ENCODE results near the gene CPAMD8.
"Not testable (repeated sequence)": the region's sequence is repeated elsewhere in the genome, so short reads cannot be mapped to it uniquely, and the experiment has no call there.

Gene CPAMD8

GRCh38 chr19:17020385-17020784, 6.2 kb downstream of the CPAMD8 start:
- Histone ChIP-seq H4K8ac (ENCODE audit: low read depth, low read length) (no peak overlapping the region), H4K12ac (ENCODE audit: low read depth, low read length) (no peak overlapping the region), H3K4me1 (ENCODE audit: control insufficient read depth in 1 of 2, insufficient read depth in 2 of 2, low read length in 2 of 2) (peaks cover 1 to 18% of the 10 kb centered on the region in 2 experiments), H3K27me3 (ENCODE audit: insufficient read depth, low read length) (no peaks in the 10 kb centered on the region), H3K14ac (ENCODE audit: low read length) (no peak overlapping the region), H3K9ac (ENCODE audit: low read length) (no peak overlapping the region), H3K27ac (ENCODE audit: low read depth, low read length) (no peak overlapping the region), H3K79me1 (ENCODE audit: low read length) (peaks cover 6% of the 10 kb centered on the region), H2BK120ac (ENCODE audit: insufficient read depth, low read length, poor library complexity) (no peak overlapping the region), H3K79me2 (ENCODE audit: control insufficient read depth, insufficient read depth, low read length, poor library complexity) (no peaks in the 10 kb centered on the region), H2AFZ (ENCODE audit: insufficient read depth, low read length, poor library complexity) (no peak overlapping the region), H2AK5ac (ENCODE audit: low read length) (no peak overlapping the region), H3K4ac (ENCODE audit: low read depth, low read length) (no peak overlapping the region), H3K36me3 (ENCODE audit: control insufficient read depth in 1 of 2, insufficient read depth in 2 of 2, low read length in 2 of 2) (no peaks in the 10 kb centered on the region), H3K18ac (ENCODE audit: low read length) (no peak overlapping the region), H3K9me3 (ENCODE audit: insufficient read depth, low read depth, low read length) (peaks cover 3% of the 10 kb centered on the region), H3K4me3 (ENCODE audit: low read depth, low read length) (no peak overlapping the region), H2BK5ac (ENCODE audit: low read depth, low read length, poor library complexity) (no peak overlapping the region), H3K4me2 (ENCODE audit: low read length) (no peak overlapping the region), H4K91ac (ENCODE audit: low read depth, low read length) (no peak overlapping the region), H3K23ac (ENCODE audit: low read length) (no peak overlapping the region), H2BK12ac (ENCODE audit: low read length) (no peak overlapping the region)
- no peak for DNase-seq

- not testable (repeated sequence) for H3K4me2 ChIP-seq (ENCODE audit: low read length); H2BK120ac ChIP-seq (ENCODE audit: insufficient read depth, low read length, poor library complexity); H3K36me3 ChIP-seq (ENCODE audit: control insufficient read depth in 1 of 2, insufficient read depth in 2 of 2, low read length in 2 of 2); H3K4me1 ChIP-seq (ENCODE audit: control insufficient read depth in 1 of 2, insufficient read depth in 2 of 2, low read length in 2 of 2); H3K4ac ChIP-seq (ENCODE audit: low read depth, low read length); H2AK5ac ChIP-seq (ENCODE audit: low read length); H3K23ac ChIP-seq (ENCODE audit: low read length); H4K12ac ChIP-seq (ENCODE audit: low read depth, low read length); H3K79me2 ChIP-seq (ENCODE audit: control insufficient read depth, insufficient read depth, low read length, poor library complexity); H3K14ac ChIP-seq (ENCODE audit: low read length); H3K9me3 ChIP-seq (ENCODE audit: insufficient read depth, low read depth, low read length); H3K27me3 ChIP-seq (ENCODE audit: insufficient read depth, low read length); H4K8ac ChIP-seq (ENCODE audit: low read depth, low read length); H3K9ac ChIP-seq (ENCODE audit: low read length); H3K4me3 ChIP-seq (ENCODE audit: low read depth, low read length); H3K79me1 ChIP-seq (ENCODE audit: low read length); H4K91ac ChIP-seq (ENCODE audit: low read depth, low read length); H3K18ac ChIP-seq (ENCODE audit: low read length); DNase-seq; H2BK5ac ChIP-seq (ENCODE audit: low read depth, low read length, poor library complexity); H2BK12ac ChIP-seq (ENCODE audit: low read length); H3K27ac ChIP-seq (ENCODE audit: low read depth, low read length); H2AFZ ChIP-seq (ENCODE audit: insufficient read depth, low read length, poor library complexity)
- no CpG with 5 or more reads among the region's 9 CpGs for WGBS (ENCODE audit: extremely low coverage, insufficient coverage, insufficient read length)
Measured at GRCh38 chr19:17014212-17014861, 12.3 kb downstream of the CPAMD8 start.

GRCh38 chr19:17011485-17011884, 15.1 kb downstream of the CPAMD8 start:
- Histone ChIP-seq H3K27ac (ENCODE audit: low read depth, low read length) (no peak overlapping the region), H2AK5ac (ENCODE audit: low read length) (no peak overlapping the region), H3K4me3 (ENCODE audit: low read depth, low read length) (no peak overlapping the region), H3K4me1 (ENCODE audit: control insufficient read depth in 1 of 2, insufficient read depth in 2 of 2, low read length in 2 of 2) (no peaks in the 10 kb centered on the region), H4K12ac (ENCODE audit: low read depth, low read length) (no peak overlapping the region), H3K4me2 (ENCODE audit: low read length) (no peak overlapping the region), H4K8ac (ENCODE audit: low read depth, low read length) (no peak overlapping the region), H3K9ac (ENCODE audit: low read length) (no peak overlapping the region), H3K18ac (ENCODE audit: low read length) (no peak overlapping the region), H3K36me3 (ENCODE audit: control insufficient read depth in 1 of 2, insufficient read depth in 2 of 2, low read length in 2 of 2) (peaks cover 0 to 2% of the 10 kb centered on the region in 2 experiments), H2BK5ac (ENCODE audit: low read depth, low read length, poor library complexity) (no peak overlapping the region), H3K14ac (ENCODE audit: low read length) (no peak overlapping the region), H4K91ac (ENCODE audit: low read depth, low read length) (no peak overlapping the region), H3K9me3 (ENCODE audit: insufficient read depth, low read depth, low read length) (peaks cover 1% of the 10 kb centered on the region), H3K4ac (ENCODE audit: low read depth, low read length) (no peak overlapping the region), H3K79me1 (ENCODE audit: low read length) (no peaks in the 10 kb centered on the region), H3K23ac (ENCODE audit: low read length) (no peak overlapping the region), H3K27me3 (ENCODE audit: insufficient read depth, low read length) (no peaks in the 10 kb centered on the region), H2AFZ (ENCODE audit: insufficient read depth, low read length, poor library complexity) (no peak overlapping the region), H2BK120ac (ENCODE audit: insufficient read depth, low read length, poor library complexity) (no peak overlapping the region), H3K79me2 (ENCODE audit: control insufficient read depth, insufficient read depth, low read length, poor library complexity) (no peaks in the 10 kb centered on the region), H2BK12ac (ENCODE audit: low read length) (no peak overlapping the region)
- DNase-seq, result no peak
- no CpG with 5 or more reads among the region's 16 CpGs for WGBS (ENCODE audit: extremely low coverage, insufficient coverage, insufficient read length)

- Histone ChIP-seq H3K79me2 (ENCODE audit: control insufficient read depth, insufficient read depth, low read length, poor library complexity) (no peaks in the 10 kb centered on the region), H3K18ac (ENCODE audit: low read length) (no peak overlapping the region), H3K27me3 (ENCODE audit: insufficient read depth, low read length) (no peaks in the 10 kb centered on the region), H3K79me1 (ENCODE audit: low read length) (no peaks in the 10 kb centered on the region), H3K9ac (ENCODE audit: low read length) (no peak overlapping the region), H3K4me1 (ENCODE audit: control insufficient read depth in 1 of 2, insufficient read depth in 2 of 2, low read length in 2 of 2) (no peaks in the 10 kb centered on the region), H3K23ac (ENCODE audit: low read length) (no peak overlapping the region), H4K12ac (ENCODE audit: low read depth, low read length) (no peak overlapping the region), H3K27ac (ENCODE audit: low read depth, low read length) (no peak overlapping the region), H2AK5ac (ENCODE audit: low read length) (no peak overlapping the region), H2AFZ (ENCODE audit: insufficient read depth, low read length, poor library complexity) (no peak overlapping the region), H3K9me3 (ENCODE audit: insufficient read depth, low read depth, low read length) (no peaks in the 10 kb centered on the region), H2BK120ac (ENCODE audit: insufficient read depth, low read length, poor library complexity) (no peak overlapping the region), H4K8ac (ENCODE audit: low read depth, low read length) (no peak overlapping the region), H3K4ac (ENCODE audit: low read depth, low read length) (no peak overlapping the region), H2BK5ac (ENCODE audit: low read depth, low read length, poor library complexity) (no peak overlapping the region), H3K14ac (ENCODE audit: low read length) (no peak overlapping the region), H3K4me2 (ENCODE audit: low read length) (no peak overlapping the region), H2BK12ac (ENCODE audit: low read length) (no peak overlapping the region), H4K91ac (ENCODE audit: low read depth, low read length) (no peak overlapping the region), H3K36me3 (ENCODE audit: control insufficient read depth in 1 of 2, insufficient read depth in 2 of 2, low read length in 2 of 2) (peaks cover 0 to 2% of the 10 kb centered on the region in 2 experiments), H3K4me3 (ENCODE audit: low read depth, low read length) (no peak overlapping the region)
- no CpG with 5 or more reads among the region's 3 CpGs for WGBS (ENCODE audit: extremely low coverage, insufficient coverage, insufficient read length)
- no peak for DNase-seq
Measured at GRCh38 chr19:17006579-17006978, 20.0 kb downstream of the CPAMD8 start.
